ENCODE data around the gene FAM168B.

The FAM168B gene

GRCh38 chr2:131038258-131039100 is 54.8 kb downstream of the FAM168B start:
- no peak for DNase-seq

- DNase-seq = no peak
Measured at GRCh38 chr2:131037398-131038257, 55.6 kb downstream of the FAM168B start.

GRCh38 chr2:131036696-131037397 is 56.4 kb downstream of the FAM168B start:
- DNase-seq = no peak

DNA sequence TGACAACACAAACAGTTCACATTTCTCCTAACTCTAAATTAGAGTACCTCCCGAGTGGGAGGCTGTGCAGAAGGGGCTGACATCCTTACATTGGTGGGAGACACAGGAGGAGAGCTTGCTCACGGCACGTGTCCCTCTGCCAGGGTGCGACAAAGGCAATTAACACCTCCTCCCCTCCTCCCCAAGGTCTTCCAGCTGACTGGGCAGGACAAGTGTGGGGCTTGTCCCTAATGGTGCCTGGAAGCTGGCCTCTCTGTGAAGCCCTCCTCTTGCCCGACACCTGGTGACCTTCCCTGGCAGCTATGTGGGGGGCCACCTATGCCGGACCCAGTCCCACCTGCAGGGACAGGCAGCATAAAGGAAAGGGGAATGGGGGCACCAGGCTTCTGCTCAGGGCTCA is 57.0 kb downstream of the FAM168B start:
- no peak for DNase-seq

DNA sequence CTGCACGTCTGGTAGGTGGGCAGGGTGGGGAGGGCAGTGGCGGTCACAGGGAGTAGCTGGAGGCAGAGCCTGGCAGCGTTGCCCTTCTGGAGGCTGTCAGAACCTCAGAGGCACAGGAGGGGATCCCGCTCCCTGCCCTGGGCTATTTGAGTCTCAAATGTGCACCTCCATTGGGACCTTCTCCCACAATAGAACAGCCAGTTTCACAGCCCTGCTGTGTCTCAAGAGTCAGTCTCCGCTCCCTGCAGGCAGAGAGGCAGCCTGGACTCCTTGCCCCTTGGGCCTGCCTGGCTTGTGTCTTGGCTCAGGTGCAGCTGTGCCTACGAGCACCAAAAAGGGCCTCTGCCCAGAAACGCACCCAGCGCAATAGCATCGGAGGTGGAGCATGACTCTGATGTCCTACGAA is 57.4 kb downstream of the FAM168B start:
- no peak for DNase-seq

DNA sequence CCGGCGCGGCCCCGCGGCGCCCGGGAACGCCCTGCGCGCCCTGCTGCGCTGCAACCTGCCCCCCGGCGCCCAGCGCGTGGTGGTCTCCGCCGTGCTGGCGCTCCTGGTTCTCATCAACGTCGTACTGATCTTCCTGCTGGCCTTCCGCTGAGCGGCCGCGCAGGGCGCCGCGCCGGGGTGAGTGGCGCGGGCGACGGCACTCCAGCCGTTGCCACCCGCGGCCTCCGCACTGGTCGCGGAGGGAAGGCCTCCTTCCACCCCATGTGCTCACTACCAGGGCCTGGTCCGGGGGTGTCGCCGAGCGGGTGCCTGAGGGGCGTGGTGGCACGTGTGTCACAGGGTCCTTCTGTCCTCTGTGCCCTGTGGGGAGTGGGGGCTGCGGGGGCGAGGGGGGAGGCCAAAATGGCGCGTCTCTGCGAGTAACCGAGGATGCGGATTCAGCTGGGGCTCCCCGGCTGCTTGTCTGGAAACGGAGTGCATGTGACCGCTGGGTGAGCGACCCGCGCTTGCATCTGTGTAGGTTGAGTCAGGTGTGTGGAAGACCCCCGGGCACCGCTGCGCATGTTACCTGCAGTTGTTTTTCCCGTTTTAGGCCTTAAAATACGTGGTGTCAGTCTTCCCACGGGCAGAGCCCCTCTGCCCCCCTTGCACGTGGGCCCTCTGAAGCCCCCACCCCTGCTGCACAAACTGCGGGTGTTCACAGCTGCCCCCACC is 58.0 kb downstream of the FAM168B start:
- no peak for DNase-seq

GRCh38 chr2:131034122-131035051 is 58.9 kb downstream of the FAM168B start:
- no peak for DNase-seq

DNA sequence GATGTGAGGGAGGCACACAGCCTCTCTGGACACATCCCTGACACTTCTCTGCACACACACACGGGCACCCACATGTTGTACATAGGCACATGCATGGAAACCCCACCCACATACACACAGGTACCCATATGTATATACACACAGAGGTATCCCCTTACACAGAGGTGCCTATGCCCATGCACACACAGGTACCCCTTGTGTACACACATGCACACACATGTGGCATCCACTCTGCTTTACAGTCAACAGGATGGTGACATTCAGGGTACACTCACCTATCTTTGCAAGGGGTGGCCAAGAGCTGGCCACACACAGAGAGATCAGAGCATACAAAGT is 59.5 kb downstream of the FAM168B start:
- no peak for DNase-seq

GRCh38 chr2:131032393-131032836 is 60.8 kb downstream of the FAM168B start:
- DNase-seq = no peak

GRCh38 chr2:131031875-131032274 is 61.4 kb downstream of the FAM168B start:
- DNase-seq = no peak

GRCh38 chr2:131031431-131031841 is 61.8 kb downstream of the FAM168B start:
- DNase-seq = no peak

DNA sequence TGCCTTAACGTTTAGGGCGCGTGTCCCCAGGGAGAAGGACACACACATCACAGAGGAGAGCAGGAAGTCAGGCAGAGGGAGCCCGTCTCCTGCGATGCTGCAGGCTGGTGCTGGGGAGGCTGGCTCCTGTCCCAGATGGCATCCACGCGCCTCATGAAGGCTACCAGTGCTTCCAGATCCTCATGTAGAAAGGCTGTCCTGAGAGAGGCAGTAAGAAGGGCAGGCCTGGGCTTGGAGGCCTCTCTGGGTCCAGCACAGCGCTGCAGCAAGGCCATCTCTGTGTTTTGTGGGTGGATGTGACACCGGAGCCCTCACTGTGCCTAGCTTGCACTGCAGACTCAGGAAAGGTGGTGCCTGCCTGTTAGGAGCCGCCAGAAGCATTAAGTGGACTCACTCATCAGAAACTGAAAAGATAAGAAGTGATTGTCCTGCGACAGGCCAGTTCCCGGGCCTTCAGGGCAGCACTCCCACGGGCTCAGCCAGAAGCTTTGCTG is 62.7 kb downstream of the FAM168B start:
- no peak for DNase-seq

- no peak for DNase-seq
Measured at GRCh38 chr2:131029812-131030211, 63.4 kb downstream of the FAM168B start.

GRCh38 chr2:131027566-131028528 is 65.4 kb downstream of the FAM168B start:
- no peak for DNase-seq

DNA sequence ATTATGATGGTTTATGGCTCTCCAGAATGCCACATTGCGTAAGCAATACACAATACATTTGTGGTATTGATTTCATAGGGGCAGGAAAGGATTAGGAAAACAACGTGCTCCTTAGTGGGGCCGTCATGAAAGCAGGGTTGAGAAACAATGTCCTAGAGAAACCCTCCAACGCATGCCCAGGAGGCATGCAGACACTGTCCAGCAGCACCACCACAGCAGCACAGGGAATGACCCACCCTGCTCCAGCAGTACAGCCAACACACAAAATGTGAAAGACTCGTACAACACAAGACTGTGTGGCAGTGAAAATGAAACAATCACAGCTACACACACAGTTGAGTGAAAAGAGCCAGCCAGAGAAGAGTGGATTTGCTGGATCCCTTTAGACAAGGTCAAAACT is 66.3 kb downstream of the FAM168B start:
- no peak for DNase-seq

DNA sequence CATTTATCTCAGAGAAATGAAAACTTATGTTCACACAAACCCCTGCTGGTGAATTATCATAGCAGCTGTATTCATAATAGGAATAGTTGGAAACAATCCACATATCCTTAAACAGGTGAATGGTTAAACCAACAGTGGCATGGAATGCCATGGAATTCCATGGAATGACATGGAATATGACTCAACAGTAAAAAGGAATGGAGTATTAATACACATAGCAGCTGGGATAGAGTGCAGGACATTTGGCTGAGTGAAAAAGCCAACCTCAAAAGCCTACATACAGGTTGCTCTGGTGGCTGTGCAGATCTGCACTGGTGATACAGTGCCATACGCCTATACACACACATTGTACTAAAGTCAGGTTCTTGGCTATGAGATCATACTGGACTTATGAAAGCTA is 69.5 kb downstream of the FAM168B start:
- DNase-seq = no peak

- DNase-seq = peak; percentile 56
Measured at GRCh38 chr2:131022731-131023130, 70.5 kb downstream of the FAM168B start.

DNA sequence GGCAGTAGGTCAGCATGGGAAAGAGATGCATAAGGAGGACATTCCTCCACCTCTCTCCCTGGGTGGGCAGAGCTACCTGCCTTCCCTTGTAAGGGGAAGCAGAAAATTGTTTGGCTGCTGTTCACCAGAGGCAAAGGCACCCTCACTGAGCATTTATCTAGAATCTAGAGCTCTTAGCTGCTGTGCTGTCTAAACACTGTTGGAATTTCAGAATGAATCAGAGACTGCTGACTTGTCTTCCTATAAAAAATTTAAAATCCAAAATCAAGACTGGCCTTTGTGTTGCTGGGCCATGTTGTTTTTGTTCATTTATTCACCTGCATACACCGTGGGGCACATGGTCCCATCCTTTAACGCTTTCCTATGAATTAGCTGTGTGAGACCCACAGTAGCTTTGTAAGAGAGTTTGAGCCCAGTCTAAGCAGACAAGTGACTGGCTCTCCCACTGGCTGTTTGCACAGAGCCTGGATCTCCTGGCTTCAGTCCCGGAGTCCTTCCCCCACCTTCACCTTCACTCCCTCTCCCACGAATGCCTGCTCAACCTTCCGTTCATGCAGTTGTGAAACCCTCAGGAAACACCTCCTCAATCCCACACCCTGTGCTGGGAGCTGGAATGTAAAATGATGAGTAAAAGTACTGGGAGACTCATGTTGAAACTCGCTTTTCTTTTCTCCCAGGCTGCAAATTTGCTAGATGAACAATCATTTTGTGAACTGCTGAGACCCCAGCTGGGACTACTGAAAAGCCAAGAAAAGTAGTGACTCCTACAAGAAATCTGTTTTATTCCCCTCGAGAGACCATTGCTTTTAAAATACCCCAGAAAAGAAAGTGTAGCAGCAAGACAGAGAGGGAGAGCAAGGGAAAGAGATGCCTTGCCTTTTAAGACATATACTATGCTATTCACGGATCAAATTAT is 76.2 kb downstream of the FAM168B start:
- peak; percentile 98 for DNase-seq

DNA sequence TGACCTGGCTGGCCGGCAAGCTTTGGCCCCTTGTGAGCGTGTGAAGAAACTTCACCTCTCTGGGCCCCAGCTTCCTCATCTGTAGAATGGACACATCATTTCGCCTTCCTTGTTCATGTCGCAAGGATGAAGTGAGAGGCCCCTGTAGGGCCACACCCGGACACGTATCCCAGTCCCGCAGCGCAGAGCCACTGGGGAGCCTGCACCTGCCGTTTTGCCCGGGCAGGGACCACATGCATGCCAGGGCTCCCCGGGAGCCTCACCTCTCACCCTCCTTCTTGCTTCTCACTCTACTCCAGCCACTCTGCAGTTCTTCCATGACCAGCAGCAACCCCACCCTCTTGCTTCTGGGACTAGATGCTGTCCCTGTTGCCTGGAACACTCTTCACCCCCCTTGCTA is 77.5 kb downstream of the FAM168B start:
- no peak for DNase-seq
